NCI-H69 (cell line): ENCODE measurements around the gene ZSCAN16.
"Not testable (repeated sequence)": the region's sequence is repeated elsewhere in the genome, so short reads cannot be mapped to it uniquely, and the experiment has no call there.

ENCODE experiments used
- DNase-seq: peaks from one replicate; lab custom pipeline; 2025; lab: John Stamatoyannopoulos, UW

ZSCAN16 gene

DNA sequence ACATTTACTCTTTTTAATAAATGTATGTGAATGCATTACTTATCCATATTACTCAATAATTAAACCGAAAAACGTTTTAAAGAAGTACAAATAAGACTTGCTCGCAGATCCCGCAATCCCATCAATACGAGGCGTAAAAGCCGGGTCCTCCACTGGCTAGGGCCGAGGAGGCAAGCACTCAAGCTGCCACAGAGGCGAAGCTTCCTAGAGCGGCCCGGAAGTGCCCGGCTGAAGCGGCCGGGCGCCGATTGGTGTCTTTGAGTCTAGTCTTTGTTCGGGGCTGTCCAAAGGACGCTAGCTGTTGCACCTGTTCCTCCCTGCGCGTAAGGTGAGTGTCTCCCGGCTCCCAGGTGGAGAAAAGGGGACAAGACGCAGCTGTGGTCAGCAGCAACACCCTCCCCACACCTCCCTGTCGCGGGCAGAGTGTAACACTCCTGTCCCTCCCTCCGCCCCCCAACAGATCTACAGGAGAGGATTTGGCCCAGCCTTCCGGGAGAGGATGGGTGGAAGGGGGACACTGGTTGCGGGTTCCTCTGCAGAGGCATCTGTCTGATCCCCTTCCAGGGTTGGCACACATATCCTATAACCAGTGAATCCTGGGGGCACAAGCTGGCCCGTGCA, at the start of gene ZSCAN16:
Gene ZSCAN16, plus strand, starts transcription at position 260 of the 621 bp plus-strand sequence. CDS start 835 bp downstream, outside the sequence.
- peak; percentile 98 for DNase-seq

DNA sequence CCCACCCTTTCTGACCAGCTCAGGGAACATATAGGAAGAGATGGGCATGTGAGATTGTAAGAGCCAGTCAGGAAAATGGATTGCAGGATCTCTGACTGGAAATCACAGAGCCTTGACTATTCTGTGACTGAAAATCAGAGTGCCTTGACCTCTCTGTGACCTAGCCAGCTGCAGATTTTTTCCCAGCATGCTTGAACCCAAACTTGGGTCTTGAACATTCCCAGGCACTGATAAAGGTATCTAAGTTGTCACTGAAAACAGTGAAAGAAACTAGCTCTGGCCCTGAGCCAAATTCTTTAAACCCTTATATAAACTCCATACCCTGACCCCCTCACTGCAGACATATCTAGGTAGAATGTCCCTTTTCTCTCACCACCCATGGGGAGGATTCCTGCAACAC, 46.4 kb upstream of the ZSCAN16 start:
- peak; percentile 6 for DNase-seq

DNA sequence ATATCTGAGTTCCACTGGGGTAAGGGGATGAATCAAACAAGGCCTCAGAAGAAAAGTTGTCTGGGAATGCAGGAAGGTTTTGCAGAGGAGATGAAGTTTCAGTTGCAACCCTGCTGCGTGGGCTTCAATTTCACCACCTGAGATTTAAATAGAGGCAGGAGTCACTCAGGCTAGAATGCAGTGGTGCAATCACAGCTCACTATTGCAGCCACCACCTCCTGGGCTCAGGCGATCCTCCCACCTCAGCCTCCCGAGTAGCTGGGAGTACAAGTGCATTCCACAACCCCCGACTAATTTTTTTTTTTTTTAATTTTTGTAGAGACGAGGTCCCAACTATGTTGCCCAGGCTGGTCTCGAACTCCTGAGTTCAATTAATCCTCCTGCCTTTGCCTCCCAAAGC, 45.6 kb upstream of the ZSCAN16 start:
- DNase-seq: no peak

GRCh38 chr6:28080381-28080630, 44.1 kb upstream of the ZSCAN16 start, which contains the start of gene ZNF165:
TSS of gene ZNF165 (plus strand) at chr6:28080568. CDS start at chr6:28085481, 4,913 bp downstream.
- DNase-seq: not testable (repeated sequence)

- peak; percentile 98 for DNase-seq
Measured at GRCh38 chr6:28080631-28081485, 43.6 kb upstream of the ZSCAN16 start.

GRCh38 chr6:28081486-28081751, 43.0 kb upstream of the ZSCAN16 start:
- no peak for DNase-seq

GRCh38 chr6:28082939-28083338, 41.5 kb upstream of the ZSCAN16 start:
- DNase-seq: no peak

GRCh38 chr6:28089054-28089453, 35.4 kb upstream of the ZSCAN16 start:
- no peak for DNase-seq

- no peak for DNase-seq
Measured at GRCh38 chr6:28090917-28091586, 33.4 kb upstream of the ZSCAN16 start.

DNA sequence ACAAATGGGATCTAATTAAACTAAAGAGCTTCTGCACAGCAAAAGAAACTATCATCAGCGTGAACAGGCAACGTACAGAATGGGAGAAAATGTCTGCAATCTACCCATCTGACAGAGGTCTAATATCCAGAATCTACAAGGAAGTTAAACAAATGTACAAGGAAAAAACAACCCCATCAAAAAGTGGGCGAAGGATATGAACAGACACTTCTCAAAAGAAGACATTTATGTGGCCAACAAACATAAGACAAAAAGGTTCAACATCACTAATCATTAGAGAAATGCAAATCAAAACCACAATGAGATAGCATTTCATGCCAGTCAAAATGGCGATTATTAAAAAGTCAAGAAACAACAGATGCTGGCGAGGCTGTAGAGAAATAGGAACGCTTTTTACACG, 22.2 kb upstream of the ZSCAN16 start:
- DNase-seq: not testable (repeated sequence)

DNA sequence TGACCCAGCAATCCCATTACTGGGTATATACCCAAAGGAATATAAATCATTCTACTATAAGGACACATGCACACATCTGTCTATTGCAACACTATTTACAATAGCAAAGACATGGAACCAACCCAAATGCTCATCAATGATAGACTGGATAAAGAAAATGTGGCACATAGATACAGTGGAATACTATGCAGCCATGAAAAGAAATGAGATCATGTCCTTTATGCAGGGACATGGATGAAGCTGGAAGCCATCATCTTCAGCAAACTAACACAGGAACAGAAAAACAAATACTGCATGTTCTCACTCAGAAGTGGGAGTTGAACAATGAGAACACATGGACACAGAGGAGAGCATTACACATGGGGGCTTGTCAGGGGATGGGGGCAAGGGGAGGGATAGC, 21.7 kb upstream of the ZSCAN16 start:
- not testable (repeated sequence) for DNase-seq

DNA sequence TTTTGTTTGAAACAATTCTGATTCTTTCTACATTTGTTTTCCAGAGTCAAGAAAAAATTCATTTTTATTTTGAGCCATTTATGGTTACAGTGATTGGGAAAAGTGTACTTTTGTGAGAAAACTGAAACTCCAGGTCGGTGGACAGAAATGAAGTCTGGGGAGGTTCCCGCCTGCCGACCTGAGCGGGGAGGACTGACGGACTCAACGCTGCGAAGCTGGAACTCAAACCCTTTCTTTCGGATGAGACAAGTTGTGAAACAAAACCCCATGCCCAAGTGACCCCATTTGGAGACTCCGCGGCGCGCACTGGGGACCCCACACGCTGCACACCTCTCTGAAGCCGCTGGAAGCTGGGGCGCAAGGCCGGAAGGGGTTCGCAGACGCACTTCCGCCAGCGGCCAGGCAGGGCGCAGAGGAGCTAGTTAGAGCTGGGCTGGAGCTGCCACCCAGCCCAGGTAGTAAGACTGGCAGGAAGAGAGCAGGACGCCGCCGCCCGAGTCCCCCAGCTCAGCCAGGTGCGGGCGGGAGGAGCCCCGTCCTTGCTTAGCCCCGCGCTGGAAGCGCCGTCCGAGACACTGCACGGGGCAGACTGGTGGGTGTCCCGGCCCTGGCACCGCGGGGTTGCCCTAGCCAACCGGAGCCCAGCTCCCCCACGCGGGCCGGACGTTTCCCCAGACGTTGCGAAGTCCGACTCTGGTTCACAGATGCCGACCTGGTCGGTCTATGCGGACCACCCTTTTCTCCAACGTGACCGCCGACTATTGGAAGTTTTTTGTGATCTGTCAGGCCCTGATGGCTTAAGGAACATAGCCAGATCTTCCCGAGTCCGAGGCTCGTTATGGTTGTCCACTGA, 19.8 kb upstream of the ZSCAN16 start:
- peak; percentile 94 for DNase-seq

- peak; percentile 67 for DNase-seq
Measured at GRCh38 chr6:28105245-28105639, 19.2 kb upstream of the ZSCAN16 start.

GRCh38 chr6:28107506-28107905, 16.9 kb upstream of the ZSCAN16 start:
- DNase-seq: no peak

- no peak for DNase-seq
Measured at GRCh38 chr6:28111964-28112363, 12.4 kb upstream of the ZSCAN16 start.

- DNase-seq: no peak
Measured at GRCh38 chr6:28115799-28116198, 8.6 kb upstream of the ZSCAN16 start.

DNA sequence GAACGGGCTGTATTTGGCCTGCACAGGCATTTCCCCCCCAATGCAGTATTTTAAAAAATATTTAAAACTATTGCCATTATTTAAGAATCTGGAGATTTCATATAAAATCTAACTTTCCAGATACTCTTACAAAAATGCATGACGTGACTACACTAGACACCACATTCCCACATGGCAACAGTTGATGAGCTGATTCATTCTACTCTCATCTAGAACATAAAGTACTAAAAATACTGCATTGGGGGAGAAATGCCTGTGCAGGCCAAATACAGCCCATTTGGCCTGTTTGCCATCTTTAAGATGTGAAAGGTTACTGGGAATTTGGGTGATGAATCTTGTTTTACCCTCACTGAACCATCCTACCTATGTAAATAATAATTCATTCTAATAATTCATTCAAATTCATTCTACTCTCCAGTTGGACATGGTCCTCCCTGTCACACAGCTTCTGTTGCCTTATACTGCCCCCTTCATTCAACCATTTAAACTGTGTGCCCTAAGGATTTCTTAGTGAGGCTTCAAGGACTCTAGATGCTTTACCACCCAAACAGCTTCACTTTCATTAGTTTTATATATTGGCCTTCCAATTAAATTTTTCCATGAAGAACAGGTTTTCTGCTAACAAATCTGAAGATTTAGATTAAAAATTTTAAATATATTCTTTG, 6.9 kb upstream of the ZSCAN16 start:
- no peak for DNase-seq

GRCh38 chr6:28118217-28118616, 6.2 kb upstream of the ZSCAN16 start:
- no peak for DNase-seq

DNA sequence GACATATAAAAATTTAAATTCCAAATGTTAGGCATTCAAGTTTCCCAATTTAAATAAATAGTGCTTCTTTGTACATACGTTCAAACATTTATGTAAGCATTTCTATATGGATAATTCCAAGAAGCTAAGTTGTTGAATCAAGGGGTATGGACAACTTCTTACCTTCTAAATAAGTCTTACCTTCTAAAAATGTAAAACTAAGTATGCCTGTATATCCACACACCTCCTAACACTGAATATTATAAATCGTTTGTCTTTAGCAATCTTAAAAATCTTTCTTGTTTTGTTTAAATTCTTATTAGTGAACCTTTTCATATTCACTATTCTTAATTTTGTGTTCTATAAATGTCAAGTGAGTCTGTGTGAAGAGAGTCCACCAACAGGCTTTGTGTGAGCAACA, 2.5 kb upstream of the ZSCAN16 start:
- DNase-seq: no peak

- not testable (repeated sequence) for DNase-seq
Measured at GRCh38 chr6:28122283-28122682, 2.1 kb upstream of the ZSCAN16 start.

DNA sequence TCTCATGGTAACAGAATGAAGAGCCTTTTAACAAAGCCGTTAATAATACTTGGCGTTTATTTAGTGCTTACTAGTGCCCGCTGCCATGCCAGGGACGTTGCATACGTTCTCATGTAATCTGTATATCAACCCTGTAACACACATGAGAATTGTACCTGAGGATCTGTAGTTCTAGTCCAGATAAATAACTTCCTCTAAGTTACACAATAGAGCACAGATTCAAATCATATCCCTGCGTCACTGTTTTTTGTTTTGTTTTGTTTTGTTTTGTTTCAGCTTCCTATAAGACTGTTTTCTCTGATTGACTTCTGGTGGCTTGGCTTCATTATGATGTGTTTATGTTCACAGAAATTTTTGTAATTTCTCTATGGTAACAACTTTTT, 553 bp downstream of the ZSCAN16 start:
- no peak for DNase-seq

DNA sequence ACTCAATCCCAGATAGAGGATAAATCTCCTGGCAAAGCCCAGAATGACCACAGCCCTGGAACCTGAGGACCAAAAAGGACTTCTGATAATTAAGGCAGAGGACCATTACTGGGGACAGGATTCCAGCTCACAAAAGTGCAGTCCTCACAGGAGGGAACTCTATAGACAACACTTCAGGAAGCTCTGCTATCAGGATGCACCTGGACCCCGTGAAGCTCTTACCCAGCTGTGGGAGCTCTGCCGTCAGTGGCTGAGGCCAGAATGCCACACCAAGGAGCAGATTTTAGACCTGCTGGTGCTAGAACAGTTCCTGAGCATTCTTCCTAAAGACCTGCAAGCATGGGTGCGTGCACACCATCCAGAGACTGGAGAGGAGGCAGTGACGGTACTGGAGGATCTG, 992 bp downstream of the ZSCAN16 start:
- DNase-seq: no peak
